NT2/D1 (cell line): ENCODE data around the gene NOSIP.

Experiments
- YY1 ChIP-seq: IDR thresholded peaks from 2 replicates; pipeline ENCODE4 v1.6.1; 2011; ENCODE audit not compliant: insufficient read length, insufficient read depth
- ZNF274 ChIP-seq: IDR thresholded peaks from 2 replicates; pipeline ENCODE4 v1.6.1; 2011; ENCODE audit warnings: mild to moderate bottlenecking, low read depth, low read length

DNA sequence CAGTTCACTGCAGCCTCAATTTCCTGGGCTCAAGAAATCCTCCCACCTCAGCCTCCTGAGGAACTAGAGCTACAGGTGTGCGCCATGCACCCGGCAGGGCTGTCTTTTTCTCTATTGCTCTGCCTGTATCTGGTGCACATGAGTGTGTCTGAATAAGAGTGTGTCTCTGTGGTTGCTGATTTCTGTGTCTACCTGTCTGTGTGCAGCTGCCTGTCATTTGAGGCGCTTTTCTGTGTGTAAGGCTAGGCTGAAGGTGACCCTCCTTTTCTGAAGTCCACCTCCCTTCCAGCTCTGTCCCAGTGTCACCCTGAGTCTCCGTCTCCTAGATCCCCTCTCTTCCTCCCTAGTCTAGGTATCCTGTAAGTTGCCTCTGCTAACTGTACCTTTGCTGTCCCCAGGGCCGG, 9.1 kb upstream of the NOSIP start:
- TF ChIP-seq YY1, result no peak
- TF ChIP-seq ZNF274, result no peak
